ENCODE results near the gene C2CD5. TPM values are rescaled to one million over a fixed set of nuclear protein-coding genes. Genes with fewer than 3 reads are reported as not detected.
"Not testable (repeated sequence)": the region's sequence is repeated elsewhere in the genome, so short reads cannot be mapped to it uniquely, and the experiment has no call there.

Gene C2CD5
- total RNA-seq, 1 donor from 2014 or later, result 49.5 TPM

GRCh38 chr12:22494319-22494718, 50.0 kb downstream of the C2CD5 start:
- Mint-ChIP-seq H3K36me3 (peaks cover 28% of the 10 kb centered on the region), H3K27me3 (no peaks in the 10 kb centered on the region), H3K9me3 (no peaks in the 10 kb centered on the region), H3K4me3 (no peak overlapping the region), H3K27ac (no peak overlapping the region), H3K4me1 (ENCODE audit: unreplicated experiment) (no peaks in the 10 kb centered on the region)
- no peak for TF ChIP-seq CTCF (conservative IDR thresholded peaks at IDR 0.05)
- DNase-seq (ENCODE audit: extremely low spot score, unreplicated experiment), result no peak

DNA sequence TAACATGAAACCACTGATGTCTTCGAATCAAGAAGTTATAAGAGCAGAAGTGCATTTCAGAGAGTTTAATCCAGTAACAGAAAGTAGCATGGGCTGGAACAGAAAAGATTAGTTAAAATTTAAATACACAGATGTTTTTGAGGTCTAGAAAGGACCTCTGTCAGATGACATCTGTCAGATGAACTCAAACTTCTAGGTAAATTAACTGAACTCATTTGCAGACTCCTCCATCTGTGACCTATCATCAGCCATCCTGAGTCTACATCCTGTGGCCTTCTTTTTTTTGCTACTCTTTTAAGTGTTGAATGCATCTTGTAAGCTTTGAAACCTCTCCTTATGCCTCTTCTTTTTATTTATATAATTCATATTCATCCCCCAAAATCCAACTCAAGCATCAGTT, 53.3 kb downstream of the C2CD5 start:
- Mint-ChIP-seq H3K36me3 (peaks cover 44% of the 10 kb centered on the region), H3K27ac (no peak overlapping the region)

DNA sequence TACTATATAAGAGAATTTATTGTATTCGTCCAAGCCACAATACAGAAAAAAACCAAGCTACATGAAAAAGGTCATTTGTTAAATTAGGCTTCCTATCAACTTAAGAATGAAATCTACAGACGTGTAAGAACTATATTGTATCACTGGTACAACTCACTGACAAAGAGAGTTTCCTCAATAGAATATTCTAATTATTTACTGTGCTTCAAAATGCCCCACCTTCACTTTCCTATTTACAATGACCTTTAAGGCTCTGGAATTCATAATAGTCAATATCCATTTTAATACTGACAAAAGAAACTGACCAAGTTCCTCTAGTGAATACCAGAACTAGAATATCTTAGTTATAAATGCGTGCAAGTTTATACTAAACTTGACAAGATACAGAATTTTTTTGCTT, 55.9 kb downstream of the C2CD5 start:
- Mint-ChIP-seq H3K9me3 (no peaks in the 10 kb centered on the region), H3K4me3 (no peak overlapping the region)

More for the DNA sequence above, 53.3 kb downstream of the C2CD5 start:
- Mint-ChIP-seq H3K9me3 (no peaks in the 10 kb centered on the region), H3K4me1 (ENCODE audit: unreplicated experiment) (no peaks in the 10 kb centered on the region), H3K27me3 (no peaks in the 10 kb centered on the region), H3K4me3 (no peak overlapping the region)
- DNase-seq (ENCODE audit: extremely low spot score, unreplicated experiment), result no peak
- TF ChIP-seq CTCF (conservative IDR thresholded peaks at IDR 0.05), result no peak

DNA sequence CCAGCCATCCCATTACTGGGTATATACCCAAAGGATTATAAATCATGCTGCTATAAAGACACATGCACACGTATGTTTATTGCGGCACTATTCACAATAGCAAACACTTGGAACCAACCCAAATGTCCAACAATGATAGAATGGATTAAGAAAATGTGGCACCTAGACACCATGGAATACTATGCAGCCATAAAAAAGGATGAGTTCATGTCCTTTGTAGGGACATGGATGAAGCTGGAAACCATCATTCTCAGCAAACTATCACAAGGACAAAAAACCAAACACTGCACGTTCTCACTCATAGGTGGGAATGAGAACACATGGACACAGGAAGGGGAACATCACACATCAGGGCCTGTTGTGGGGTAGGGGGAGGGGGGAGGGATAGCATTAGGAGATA, 56.7 kb downstream of the C2CD5 start:
- H3K36me3 Mint-ChIP-seq, result peaks cover 53% of the 10 kb centered on the region
- H3K27me3 Mint-ChIP-seq, result not testable (repeated sequence)

More for the DNA sequence above, 55.9 kb downstream of the C2CD5 start:
- Mint-ChIP-seq H3K27ac (no peak overlapping the region), H3K27me3 (no peaks in the 10 kb centered on the region), H3K36me3 (peaks cover 54% of the 10 kb centered on the region), H3K4me1 (ENCODE audit: unreplicated experiment) (no peaks in the 10 kb centered on the region)
- DNase-seq (ENCODE audit: extremely low spot score, unreplicated experiment), result no peak
- TF ChIP-seq CTCF (conservative IDR thresholded peaks at IDR 0.05), result no peak

GRCh38 chr12:22481547-22482104, 62.7 kb downstream of the C2CD5 start:
- no peak for TF ChIP-seq CTCF (conservative IDR thresholded peaks at IDR 0.05)
- DNase-seq (ENCODE audit: extremely low spot score, unreplicated experiment), result no peak
- no peaks in the 10 kb centered on the region for H3K4me1 Mint-ChIP-seq (ENCODE audit: unreplicated experiment)
- no peaks in the 10 kb centered on the region for H3K27me3 Mint-ChIP-seq
- no peak overlapping the region for H3K4me3 Mint-ChIP-seq
- H3K9me3 Mint-ChIP-seq, result no peaks in the 10 kb centered on the region
- H3K36me3 Mint-ChIP-seq, result peaks cover 39% of the 10 kb centered on the region
- H3K27ac Mint-ChIP-seq, result no peak overlapping the region

More for the DNA sequence above, 56.7 kb downstream of the C2CD5 start:
- H3K9me3 Mint-ChIP-seq; H3K4me3 Mint-ChIP-seq; H3K27ac Mint-ChIP-seq; H3K4me1 Mint-ChIP-seq (ENCODE audit: unreplicated experiment); DNase-seq (ENCODE audit: extremely low spot score, unreplicated experiment): not testable (repeated sequence)

DNA sequence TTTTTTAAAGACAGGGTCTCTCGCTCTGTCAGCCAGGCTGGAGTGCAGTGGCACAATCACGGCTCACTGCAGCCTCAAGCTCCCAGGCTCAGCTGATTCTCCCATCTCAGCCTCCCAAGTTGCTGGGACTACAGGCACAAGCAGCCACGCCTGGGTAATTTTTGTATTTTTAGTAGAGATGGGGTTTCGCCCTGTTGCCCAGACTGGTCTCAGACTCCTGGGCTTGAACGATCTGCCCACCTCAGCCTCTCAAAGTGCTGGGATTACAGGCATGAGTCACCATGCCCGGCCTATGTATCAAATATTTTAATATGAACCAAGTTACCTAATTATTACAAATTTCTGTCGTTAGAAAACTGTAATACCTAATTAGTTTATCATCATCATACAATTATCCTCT, 63.5 kb downstream of the C2CD5 start:
- H3K4me1 Mint-ChIP-seq (ENCODE audit: unreplicated experiment); DNase-seq (ENCODE audit: extremely low spot score, unreplicated experiment); H3K9me3 Mint-ChIP-seq; H3K4me3 Mint-ChIP-seq; H3K27me3 Mint-ChIP-seq; H3K27ac Mint-ChIP-seq: not testable (repeated sequence)
- H3K36me3 Mint-ChIP-seq, result peaks cover 34% of the 10 kb centered on the region

GRCh38 chr12:22480016-22480415, 64.3 kb downstream of the C2CD5 start:
- no peaks in the 10 kb centered on the region for H3K9me3 Mint-ChIP-seq
- peaks cover 34% of the 10 kb centered on the region for H3K36me3 Mint-ChIP-seq
- H3K4me1 Mint-ChIP-seq (ENCODE audit: unreplicated experiment), result no peaks in the 10 kb centered on the region
- H3K27me3 Mint-ChIP-seq, result no peaks in the 10 kb centered on the region
- no peak overlapping the region for H3K4me3 Mint-ChIP-seq
- no peak for TF ChIP-seq CTCF (conservative IDR thresholded peaks at IDR 0.05)
- no peak for DNase-seq (ENCODE audit: extremely low spot score, unreplicated experiment)
- no peak overlapping the region for H3K27ac Mint-ChIP-seq
